ENCODE results near the gene CD300LF.

- TF ChIP-seq CTCF (IDR thresholded peaks at IDR 0.05; ENCODE audit: low read depth, low read length, missing input control) = no peak
- TF ChIP-seq JUND (IDR thresholded peaks at IDR 0.05) = no peak
- TF ChIP-seq YY1 (IDR thresholded peaks at IDR 0.05) = no peak
- TF ChIP-seq SP1 (IDR thresholded peaks at IDR 0.05) = no peak
- TF ChIP-seq EGR1 (IDR thresholded peaks at IDR 0.05; ENCODE audit: low read depth in 2 of 2) = no peak
- TF ChIP-seq GABPA (IDR thresholded peaks at IDR 0.05 in 1 of 2, conservative IDR thresholded peaks at IDR 0.05 in 1 of 2) = no peak
- no peak for TF ChIP-seq FOXA2 (IDR thresholded peaks at IDR 0.05)
Observed at GRCh38 chr17:74711058-74711824, 1.5 kb downstream of the CD300LF start.

Measured in liver (tissue), 3 donors.